HFF-Myc (cell line): ENCODE results near the gene CACNA2D3.
"Not testable (repeated sequence)": the region's sequence is repeated elsewhere in the genome, so short reads cannot be mapped to it uniquely, and the experiment has no call there.

Experiments used
- DNase-seq: peaks from one replicate; pipeline ENCODE4 v3.0.0-alpha.2; 2011; ENCODE audit warnings: low read depth; ENCODE audit errors: extremely low read depth
- H3K4me3 ChIP-seq: replicated peaks from 2 replicates; pipeline ENCODE4 v1.5.1; 2011; ENCODE audit warnings: low read depth, mild to moderate bottlenecking, control low read depth, low read length
- CTCF ChIP-seq: IDR thresholded peaks from 2 replicates; pipeline ENCODE4 v1.5.1; 2012; ENCODE audit warnings: mild to moderate bottlenecking, low read depth, low read length, control low read depth; ENCODE audit errors: missing control alignments

Gene CACNA2D3

GRCh38 chr3:54970895-54971294 lies 848.5 kb downstream of the CACNA2D3 start:
- DNase-seq = no peak
- no peak for TF ChIP-seq CTCF
- H3K4me3 ChIP-seq = no peak overlapping the region

GRCh38 chr3:54977439-54977838 lies 855.1 kb downstream of the CACNA2D3 start:
- TF ChIP-seq CTCF = no peak
- H3K4me3 ChIP-seq = no peak overlapping the region
- no peak for DNase-seq

DNA sequence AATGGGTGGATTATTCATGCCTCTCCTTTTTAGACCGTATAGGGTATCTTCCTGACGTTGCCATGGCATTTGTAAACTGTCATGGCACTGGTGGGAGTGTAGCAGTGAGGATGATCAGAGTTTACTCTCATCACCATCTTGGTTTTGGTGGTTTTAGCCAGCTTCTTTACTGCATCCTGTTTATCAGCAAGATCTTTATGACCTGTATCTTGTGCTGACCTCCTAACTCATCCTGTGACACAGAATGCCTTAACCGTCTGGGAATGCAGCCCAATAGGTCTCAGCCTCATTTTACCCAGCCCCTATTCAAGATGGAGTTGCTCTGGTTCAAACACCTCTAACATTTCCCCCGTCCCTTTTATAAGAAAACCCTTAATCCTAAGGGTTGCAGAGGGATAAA lies 855.6 kb downstream of the CACNA2D3 start:
- not testable (repeated sequence) for DNase-seq, H3K4me3 ChIP-seq

DNA sequence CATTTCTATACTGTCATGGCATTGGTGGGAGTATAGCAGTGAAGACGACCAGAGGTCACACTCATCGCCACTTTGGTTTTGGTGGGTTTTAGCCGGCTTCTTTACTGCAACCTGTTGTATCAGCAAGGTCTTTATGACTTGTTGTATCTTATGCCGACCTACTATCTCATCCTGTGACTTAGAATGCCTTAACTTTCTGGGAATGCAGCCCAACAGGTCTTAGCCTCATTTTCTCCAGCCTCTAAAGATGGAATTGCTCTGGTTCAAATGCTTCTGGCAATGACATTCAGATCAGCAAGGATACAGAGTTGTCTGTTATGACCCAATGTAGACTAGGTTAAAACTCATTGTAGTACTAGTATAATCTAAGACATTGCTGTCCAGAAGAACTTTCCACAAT lies 860.5 kb downstream of the CACNA2D3 start:
- TF ChIP-seq CTCF = no peak
- DNase-seq = no peak
- H3K4me3 ChIP-seq = no peak overlapping the region

DNA sequence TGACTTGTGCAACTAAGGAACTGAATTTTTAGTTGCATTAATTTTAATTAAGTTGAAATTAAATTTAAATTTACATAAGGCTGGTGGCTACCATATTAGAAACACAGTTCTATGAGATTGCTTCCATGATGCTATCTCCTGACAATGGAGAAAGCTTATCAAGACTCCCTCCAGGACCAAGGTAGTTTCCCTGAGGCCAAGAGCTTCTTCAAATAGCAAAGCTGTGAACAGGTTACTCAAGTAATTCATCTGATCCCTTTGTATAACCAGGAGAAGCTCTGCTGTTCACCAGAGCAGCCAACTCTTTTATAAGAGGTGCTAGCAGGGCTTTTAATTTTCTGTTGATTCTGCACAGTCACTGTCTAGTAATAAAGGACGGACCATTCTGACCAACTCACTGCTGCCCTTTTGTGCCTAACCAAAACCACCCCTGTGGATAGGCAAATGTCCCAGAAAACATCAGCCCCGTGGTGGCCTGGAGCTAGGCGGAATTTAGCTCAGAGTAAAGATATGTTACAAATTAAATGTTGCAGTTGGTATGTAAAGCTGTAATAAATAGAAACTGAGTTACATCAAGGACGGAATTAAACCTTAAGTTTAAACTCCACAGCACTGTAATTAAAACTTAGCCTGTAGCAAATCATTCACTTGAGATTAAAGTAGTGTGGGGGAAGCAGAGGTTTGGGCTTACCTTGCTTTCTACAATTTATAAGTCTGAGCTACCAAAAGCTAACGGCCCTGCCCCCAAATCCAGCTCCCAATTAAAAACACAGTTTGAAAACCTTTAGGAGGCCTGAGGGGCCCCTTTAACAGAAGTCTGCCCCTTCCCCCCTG lies 861.1 kb downstream of the CACNA2D3 start:
- DNase-seq = no peak
- no peak overlapping the region for H3K4me3 ChIP-seq
- TF ChIP-seq CTCF = no peak

DNA sequence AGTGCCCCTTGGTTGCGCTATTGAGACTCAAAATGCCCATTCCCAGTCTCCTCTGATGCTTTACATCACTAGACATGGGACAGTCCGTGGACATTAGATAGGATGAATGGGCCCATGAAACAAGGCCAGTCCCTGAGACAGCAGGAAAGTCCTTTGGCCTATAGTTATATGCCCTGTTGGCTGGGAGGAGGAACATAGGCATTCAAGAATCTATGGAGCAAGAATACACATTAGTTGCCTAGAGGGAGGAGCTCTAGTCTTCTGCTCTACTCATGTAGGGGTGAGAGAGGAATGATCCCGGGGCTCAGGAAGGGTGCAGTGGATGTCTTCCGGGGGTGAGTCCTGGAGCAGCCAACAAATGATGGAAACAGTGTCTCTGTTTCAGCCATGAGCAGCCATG lies 863.5 kb downstream of the CACNA2D3 start:
- no peak for DNase-seq
- no peak for TF ChIP-seq CTCF
- no peak overlapping the region for H3K4me3 ChIP-seq

- no peak overlapping the region for H3K4me3 ChIP-seq
- no peak for DNase-seq
- TF ChIP-seq CTCF = no peak
Observed at GRCh38 chr3:54986294-54986693, 863.9 kb downstream of the CACNA2D3 start.
